ENCODE results near the gene DOCK3.
"Not testable (repeated sequence)": the region's sequence is repeated elsewhere in the genome, so short reads cannot be mapped to it uniquely, and the experiment has no call there.

- TF ChIP-seq, protein P1, sequence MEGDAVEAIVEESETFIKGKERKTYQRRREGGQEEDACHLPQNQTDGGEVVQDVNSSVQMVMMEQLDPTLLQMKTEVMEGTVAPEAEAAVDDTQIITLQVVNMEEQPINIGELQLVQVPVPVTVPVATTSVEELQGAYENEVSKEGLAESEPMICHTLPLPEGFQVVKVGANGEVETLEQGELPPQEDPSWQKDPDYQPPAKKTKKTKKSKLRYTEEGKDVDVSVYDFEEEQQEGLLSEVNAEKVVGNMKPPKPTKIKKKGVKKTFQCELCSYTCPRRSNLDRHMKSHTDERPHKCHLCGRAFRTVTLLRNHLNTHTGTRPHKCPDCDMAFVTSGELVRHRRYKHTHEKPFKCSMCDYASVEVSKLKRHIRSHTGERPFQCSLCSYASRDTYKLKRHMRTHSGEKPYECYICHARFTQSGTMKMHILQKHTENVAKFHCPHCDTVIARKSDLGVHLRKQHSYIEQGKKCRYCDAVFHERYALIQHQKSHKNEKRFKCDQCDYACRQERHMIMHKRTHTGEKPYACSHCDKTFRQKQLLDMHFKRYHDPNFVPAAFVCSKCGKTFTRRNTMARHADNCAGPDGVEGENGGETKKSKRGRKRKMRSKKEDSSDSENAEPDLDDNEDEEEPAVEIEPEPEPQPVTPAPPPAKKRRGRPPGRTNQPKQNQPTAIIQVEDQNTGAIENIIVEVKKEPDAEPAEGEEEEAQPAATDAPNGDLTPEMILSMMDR (IDR thresholded peaks at IDR 0.05) = not testable (repeated sequence)
- TF ChIP-seq POLR2A, POLR2AphosphoS5, EP300 (IDR thresholded peaks at IDR 0.05): not testable (repeated sequence)
These were observed 208.0 kb downstream of the DOCK3 start for GRCh38 chr3:50882733-50883132.
